Esophagus (tissue), 2 donors: ENCODE measurements around the gene IL31. TPM values are rescaled to one million over a fixed set of nuclear protein-coding genes. Genes with fewer than 3 reads are reported as not detected.

Experiments
- H3K27ac ChIP-seq, 2 donors: one replicate each; pipeline ENCODE4 v1.5.1; 2013; ENCODE audit warnings: low read depth in 2 of 2, mild to moderate bottlenecking in 2 of 2, inconsistent platforms in 1 of 2, low read length in 1 of 2, moderate library complexity in 1 of 2
- H3K27me3 ChIP-seq, 2 donors: one replicate each; pipeline ENCODE4 v1.6.1; 2013; ENCODE audit warnings: low read length in 2 of 2, control low read depth in 1 of 2, mild to moderate bottlenecking in 1 of 2; ENCODE audit not compliant: insufficient read depth in 2 of 2, control insufficient read depth in 1 of 2
- H3K36me3 ChIP-seq, 2 donors: one replicate each; pipeline ENCODE4 v1.6.1; 2013; ENCODE audit warnings: low read length in 1 of 2; ENCODE audit not compliant: control insufficient read depth in 2 of 2, insufficient read depth in 2 of 2
- H3K4me1 ChIP-seq, 2 donors: one replicate each; pipeline ENCODE4 v1.6.1; 2013; ENCODE audit warnings: low read length in 1 of 2; ENCODE audit not compliant: control insufficient read depth in 2 of 2, insufficient read depth in 2 of 2
- H3K4me3 ChIP-seq, 2 donors: one replicate each; pipeline ENCODE4 v1.5.1; 2013; ENCODE audit warnings: low read length in 2 of 2, mild to moderate bottlenecking in 2 of 2, low read depth in 1 of 2, moderate library complexity in 1 of 2
- H3K9me3 ChIP-seq, 2 donors: one replicate each; pipeline ENCODE4 v1.6.1; 2013; ENCODE audit warnings: mild to moderate bottlenecking in 2 of 2, low read depth in 1 of 2, low read length in 1 of 2, moderate library complexity in 1 of 2; ENCODE audit not compliant: control insufficient read depth in 2 of 2, insufficient read depth in 1 of 2
- WGBS, 2 donors: extraction: QIAGEN DNeasy Blood & Tissue Kit; methylation state at CpG; one replicate each; pipeline ENCODE4 v1.1.7; 2013; 5-methylcytosine and 5-hydroxymethylcytosine counted together
- polyA plus RNA-seq, 2 donors: library from polyadenylated mRNA; stranded (reverse); fragments of 200-250 nt; gene quantifications; one replicate each; pipeline ENCODE4 v1.2.3, GENCODE V29; 2013
- donor health status: healthy with polysubstance abuse.
- donor health status: Bipolar disorder and iron deficiency.

IL31 gene
- polyA plus RNA-seq, 2 donors = not detected

DNA sequence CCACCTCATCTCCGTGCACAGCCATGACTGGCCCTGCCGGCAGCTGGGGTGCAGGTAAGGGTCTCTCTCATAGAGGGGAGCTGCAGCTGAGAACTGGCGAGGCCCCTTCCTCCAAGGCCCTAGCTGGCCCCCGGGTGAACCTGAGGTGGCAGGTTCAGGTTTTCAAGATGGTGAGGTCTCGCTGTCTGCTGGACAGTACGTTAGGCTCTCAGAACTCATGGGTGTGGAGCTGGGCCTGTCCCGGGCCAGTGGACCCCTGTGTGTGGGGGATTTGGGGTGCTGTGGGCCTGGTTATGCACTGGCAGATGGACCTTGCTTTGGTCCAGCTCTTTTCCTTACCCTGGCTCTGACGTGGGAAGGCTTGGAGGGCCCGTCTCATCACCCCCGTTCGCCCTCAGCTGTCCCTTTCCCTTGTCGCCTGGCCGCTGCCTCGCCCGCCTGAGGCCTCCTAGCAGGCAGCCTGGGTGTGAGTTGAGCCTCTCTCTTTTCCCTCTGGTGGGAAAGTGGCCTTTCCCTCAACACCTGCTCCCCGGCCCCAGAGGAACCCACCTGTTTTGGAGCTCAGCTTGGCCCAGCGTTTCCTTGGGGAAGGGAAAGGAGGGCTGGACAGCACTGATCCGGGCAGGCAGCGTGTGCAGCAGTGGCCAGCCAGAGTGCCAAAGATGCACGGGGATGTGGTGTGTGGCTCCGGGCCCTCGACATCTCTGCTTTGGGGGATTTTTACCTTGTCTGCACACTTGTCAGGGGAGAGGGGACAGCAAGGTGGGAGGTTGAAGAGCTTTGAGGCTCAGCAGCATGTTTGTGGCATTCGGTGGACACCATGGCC is 28.3 kb downstream of the IL31 start:
- H3K27me3 ChIP-seq = no peaks in the 10 kb centered on the region
- no peak overlapping the region for H3K4me3 ChIP-seq
- no peaks in the 10 kb centered on the region for H3K9me3 ChIP-seq
- peaks cover 7 to 23% of the 10 kb centered on the region in 2 donors for H3K36me3 ChIP-seq
- H3K27ac ChIP-seq = no peak overlapping the region
- WGBS, 2 donors = 89 to 90% methylated on average over 23 of the region's 23 CpGs
- H3K4me1 ChIP-seq = no peaks in the 10 kb centered on the region

GRCh38 chr12:122144885-122145284 is 29.1 kb downstream of the IL31 start:
- 94 to 96% methylated on average over 12 of the region's 12 CpGs for WGBS, 2 donors
- peaks cover 7 to 23% of the 10 kb centered on the region in 2 donors for H3K36me3 ChIP-seq

DNA sequence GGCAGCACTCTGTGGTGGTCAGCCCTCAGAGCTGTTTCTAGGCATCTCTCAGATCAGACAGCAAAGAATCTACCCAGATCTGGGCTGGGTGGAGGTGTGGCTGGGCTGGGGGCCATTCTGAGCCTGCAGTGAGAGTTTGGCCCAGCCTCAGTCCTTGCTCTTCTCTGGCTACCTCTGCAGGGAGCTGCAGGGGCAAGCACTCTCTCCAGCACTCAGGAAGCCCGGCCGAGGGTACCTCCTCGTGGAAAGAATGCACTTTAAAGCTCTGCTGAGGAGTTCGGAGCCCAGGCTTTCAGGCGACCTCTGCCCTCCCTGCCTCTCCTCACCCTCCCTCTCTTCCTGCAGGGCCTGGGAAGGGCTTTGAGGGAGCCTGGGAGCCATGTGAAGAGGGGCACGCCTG is 31.2 kb downstream of the IL31 start:
- no peak overlapping the region for H3K27ac ChIP-seq
- no peaks in the 10 kb centered on the region for H3K27me3 ChIP-seq
- no peaks in the 10 kb centered on the region for H3K9me3 ChIP-seq
- H3K36me3 ChIP-seq = peaks cover 7 to 33% of the 10 kb centered on the region in 2 donors
- peaks cover 0 to 5% of the 10 kb centered on the region in 2 donors for H3K4me1 ChIP-seq
- no peak overlapping the region for H3K4me3 ChIP-seq
- WGBS, 2 donors = 63 to 68% methylated on average over 6 of the region's 6 CpGs

More at GRCh38 chr12:122144885-122145284, 29.1 kb downstream of the IL31 start:
- Histone ChIP-seq H3K4me3 (no peak overlapping the region), H3K27me3 (no peaks in the 10 kb centered on the region), H3K27ac (no peak overlapping the region), H3K4me1 (no peaks in the 10 kb centered on the region), H3K9me3 (no peaks in the 10 kb centered on the region)

- H3K4me3 ChIP-seq = no peak overlapping the region
- peaks cover 7 to 33% of the 10 kb centered on the region in 2 donors for H3K36me3 ChIP-seq
- no peaks in the 10 kb centered on the region for H3K27me3 ChIP-seq
- H3K27ac ChIP-seq = no peak overlapping the region
- peaks cover 0 to 6% of the 10 kb centered on the region in 2 donors for H3K4me1 ChIP-seq
- WGBS, 2 donors = 85 to 88% methylated on average over 21 of the region's 21 CpGs
- H3K9me3 ChIP-seq = no peaks in the 10 kb centered on the region
Observed at GRCh38 chr12:122141911-122142725, 31.9 kb downstream of the IL31 start.

GRCh38 chr12:122140467-122141257 is 33.4 kb downstream of the IL31 start:
- 91 to 92% methylated on average over 19 of the region's 19 CpGs for WGBS, 2 donors
- H3K9me3 ChIP-seq = no peaks in the 10 kb centered on the region
- no peak overlapping the region for H3K27ac ChIP-seq
- no peak overlapping the region for H3K4me3 ChIP-seq
- no peaks in the 10 kb centered on the region for H3K27me3 ChIP-seq
- H3K4me1 ChIP-seq = peaks cover 0 to 6% of the 10 kb centered on the region in 2 donors
- peaks cover 10 to 37% of the 10 kb centered on the region in 2 donors for H3K36me3 ChIP-seq

DNA sequence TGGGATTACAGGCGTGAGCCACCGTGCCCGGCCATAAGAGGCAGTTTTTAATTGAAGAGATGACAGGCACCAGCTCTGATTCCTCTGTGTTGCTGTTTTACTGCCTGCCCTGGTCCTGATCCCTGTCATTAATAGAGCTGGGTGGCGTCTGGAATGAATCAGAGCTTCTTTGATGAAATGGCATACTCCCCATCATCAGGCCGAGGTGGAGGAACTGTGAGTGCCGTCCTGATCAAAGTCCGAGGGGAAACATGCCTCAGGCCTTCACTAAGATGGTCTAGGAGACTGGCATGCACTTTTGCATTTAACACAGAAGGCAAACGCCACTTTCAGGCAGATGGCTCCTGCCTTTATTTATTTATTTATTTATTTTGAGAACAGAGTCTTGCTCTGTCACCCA is 34.1 kb downstream of the IL31 start:
- 83 to 92% methylated on average over 8 of the region's 8 CpGs for WGBS, 2 donors
- Histone ChIP-seq H3K36me3 (peaks cover 10 to 44% of the 10 kb centered on the region in 2 donors), H3K4me1 (peaks cover 0 to 6% of the 10 kb centered on the region in 2 donors), H3K9me3 (no peaks in the 10 kb centered on the region), H3K4me3 (no peak overlapping the region), H3K27ac (no peak overlapping the region), H3K27me3 (no peaks in the 10 kb centered on the region)

- Histone ChIP-seq H3K4me1 (peaks cover 0 to 6% of the 10 kb centered on the region in 2 donors), H3K27me3 (no peaks in the 10 kb centered on the region), H3K27ac (no peak overlapping the region), H3K9me3 (no peaks in the 10 kb centered on the region), H3K4me3 (no peak overlapping the region), H3K36me3 (peaks cover 10 to 45% of the 10 kb centered on the region in 2 donors)
- 88 to 95% methylated on average over 15 of the region's 15 CpGs for WGBS, 2 donors
Observed at GRCh38 chr12:122139266-122139665, 34.8 kb downstream of the IL31 start.

DNA sequence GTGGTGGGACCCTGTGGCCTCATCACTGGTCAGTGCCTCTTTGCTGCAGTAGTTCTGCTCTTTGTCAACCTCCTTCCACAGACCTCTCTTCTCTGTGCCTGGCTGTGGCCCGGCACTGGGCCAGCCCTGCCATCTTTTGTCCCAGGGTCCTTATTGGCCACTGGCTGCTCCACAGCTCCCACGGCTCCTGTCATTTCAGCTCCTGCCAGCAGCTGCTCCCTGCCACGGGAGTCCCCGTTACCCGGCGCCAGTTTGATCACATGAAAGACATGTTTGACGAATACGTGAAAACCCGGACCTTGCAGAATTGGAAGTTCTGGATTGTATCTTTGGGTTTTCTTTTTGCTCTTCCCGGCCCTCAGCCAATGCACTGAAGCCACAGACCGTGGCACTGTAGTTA is 35.4 kb downstream of the IL31 start:
- Histone ChIP-seq H3K27ac (no peak overlapping the region), H3K27me3 (no peaks in the 10 kb centered on the region), H3K4me3 (no peak overlapping the region), H3K4me1 (peaks cover 0 to 6% of the 10 kb centered on the region in 2 donors), H3K36me3 (peaks cover 10 to 45% of the 10 kb centered on the region in 2 donors), H3K9me3 (no peaks in the 10 kb centered on the region)
- WGBS, 2 donors = 90 to 91% methylated on average over 11 of the region's 11 CpGs

DNA sequence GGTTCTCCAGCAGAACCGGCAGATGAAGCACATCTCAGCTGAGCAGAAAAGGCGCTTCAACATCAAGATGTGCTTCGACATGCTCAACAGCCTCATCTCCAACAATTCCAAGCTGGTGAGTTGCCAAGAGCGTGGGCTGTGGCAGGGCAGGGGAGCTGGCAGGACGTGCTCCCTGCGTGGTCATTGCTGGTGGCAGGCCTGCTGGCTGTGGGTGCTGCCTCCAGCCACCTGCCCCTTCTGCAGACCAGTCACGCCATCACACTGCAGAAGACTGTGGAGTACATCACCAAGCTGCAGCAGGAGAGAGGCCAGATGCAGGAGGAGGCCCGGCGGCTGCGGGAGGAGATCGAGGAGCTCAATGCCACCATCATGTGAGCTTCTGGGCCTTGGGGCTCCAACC is 35.8 kb downstream of the IL31 start:
- WGBS, 2 donors = 59 to 76% methylated on average over 11 of the region's 11 CpGs
- peaks cover 10 to 48% of the 10 kb centered on the region in 2 donors for H3K36me3 ChIP-seq

More for the DNA sequence above, 35.8 kb downstream of the IL31 start:
- Histone ChIP-seq H3K4me3 (no peak overlapping the region), H3K4me1 (peaks cover 0 to 6% of the 10 kb centered on the region in 2 donors), H3K27me3 (no peaks in the 10 kb centered on the region), H3K9me3 (no peaks in the 10 kb centered on the region), H3K27ac (no peak overlapping the region)
